ENCODE data around the gene NUDT16.
"Not testable (repeated sequence)": the region's sequence is repeated elsewhere in the genome, so short reads cannot be mapped to it uniquely, and the experiment has no call there.

The NUDT16 gene

GRCh38 chr3:131381445-131382291 is at the start of gene NUDT16:
TSS of gene NUDT16 (plus strand) at chr3:131381774. CDS start at chr3:131381805, 31 bp downstream.
- DNase-seq = peak; percentile 96 to 97

GRCh38 chr3:131338948-131339640 is 42.5 kb upstream of the NUDT16 start:
- DNase-seq = no peak

GRCh38 chr3:131341761-131342160 is 39.8 kb upstream of the NUDT16 start:
- no peak for DNase-seq

- DNase-seq = no peak
Measured at GRCh38 chr3:131348911-131349310, 32.7 kb upstream of the NUDT16 start.

- DNase-seq = no peak
Measured at GRCh38 chr3:131349454-131349853, 32.1 kb upstream of the NUDT16 start.

GRCh38 chr3:131349946-131350347 is 31.6 kb upstream of the NUDT16 start:
- no peak for DNase-seq

- no peak for DNase-seq
Measured at GRCh38 chr3:131350506-131350905, 31.1 kb upstream of the NUDT16 start.

GRCh38 chr3:131353016-131353877 is 28.3 kb upstream of the NUDT16 start:
- no peak for DNase-seq

GRCh38 chr3:131353986-131354385 is 27.6 kb upstream of the NUDT16 start:
- DNase-seq = no peak

- no peak for DNase-seq
Measured at GRCh38 chr3:131356006-131356595, 25.5 kb upstream of the NUDT16 start.

GRCh38 chr3:131357275-131357674 is 24.3 kb upstream of the NUDT16 start:
- DNase-seq = no peak

- DNase-seq = no peak
Measured at GRCh38 chr3:131360191-131360755, 21.3 kb upstream of the NUDT16 start.

GRCh38 chr3:131361066-131361463 is 20.5 kb upstream of the NUDT16 start:
- not testable (repeated sequence) for DNase-seq

- no peak for DNase-seq
Measured at GRCh38 chr3:131361464-131362421, 19.8 kb upstream of the NUDT16 start.

GRCh38 chr3:131363275-131363674 is 18.3 kb upstream of the NUDT16 start:
- no peak for DNase-seq

GRCh38 chr3:131370935-131371687 is 10.5 kb upstream of the NUDT16 start:
- no peak for DNase-seq

- DNase-seq = no peak
Measured at GRCh38 chr3:131371688-131372066, 9.9 kb upstream of the NUDT16 start.

- no peak for DNase-seq
Measured at GRCh38 chr3:131374741-131375140, 6.8 kb upstream of the NUDT16 start.

- DNase-seq = not testable (repeated sequence)
Measured at GRCh38 chr3:131380821-131381444, 641 bp upstream of the NUDT16 start.

All from Kasumi-1 (cell line).